ENCODE data around the gene MT1E. TPM values are rescaled to one million over a fixed set of nuclear protein-coding genes. Genes with fewer than 3 reads are reported as not detected.
"Not testable (repeated sequence)": the region's sequence is repeated elsewhere in the genome, so short reads cannot be mapped to it uniquely, and the experiment has no call there.

The MT1E gene
- total and polyA plus RNA-seq, 4 experiments from 2014 or later: 6.8 to 16.0 TPM; not detected in 2

GRCh38 chr16:56674570-56674969, 49.0 kb downstream of the MT1E start:
- not testable (repeated sequence) for DNase-seq; H3K27ac ChIP-seq (ENCODE audit: low read depth, low read length); H3K4me3 ChIP-seq (ENCODE audit: low read length in 2 of 2); H3K27me3 ChIP-seq (ENCODE audit: insufficient read depth, low read length); H3K27ac Mint-ChIP-seq; H3K9me3 ChIP-seq (ENCODE audit: control insufficient read depth in 1 of 2, low read length in 2 of 2); H3K9me3 Mint-ChIP-seq; H3K36me3 ChIP-seq (ENCODE audit: insufficient read depth, low read length); H3K36me3 Mint-ChIP-seq
- POLR2A ChIA-PET (ENCODE audit: partially characterized antibody): interaction anchor here (0.7 to 1.5 kb wide), 2 partner anchors 8 to 54 kb away, joined by 3 to 6 read pairs; partner anchors contain the start of gene MT1X
- peaks cover 13% of the 10 kb centered on the region for H3K4me1 ChIP-seq (ENCODE audit: insufficient read depth, low read length)
- peak overlapping the region in 1 of 8 donors; percentile 21 for H3K4me3 Mint-ChIP-seq
- intact Hi-C loops (cut with micrococcal nuclease): loop anchor here (1.0 kb wide), 1 partner anchor 28 kb away; no protein-coding TSS in a partner anchor
- peaks cover 9 to 14% (median 12%) of the 10 kb centered on the region in 4 donors for H3K4me1 Mint-ChIP-seq
- CTCF ChIA-PET (ENCODE audit: partially characterized antibody): interaction anchor here (1.7 to 2.2 kb wide), 2 partner anchors 27 to 73 kb away, joined by 5 to 9 read pairs; no protein-coding TSS in a partner anchor
- H3K27me3 Mint-ChIP-seq: peaks cover 14 to 33% of the 10 kb centered on the region in 2 donors

DNA sequence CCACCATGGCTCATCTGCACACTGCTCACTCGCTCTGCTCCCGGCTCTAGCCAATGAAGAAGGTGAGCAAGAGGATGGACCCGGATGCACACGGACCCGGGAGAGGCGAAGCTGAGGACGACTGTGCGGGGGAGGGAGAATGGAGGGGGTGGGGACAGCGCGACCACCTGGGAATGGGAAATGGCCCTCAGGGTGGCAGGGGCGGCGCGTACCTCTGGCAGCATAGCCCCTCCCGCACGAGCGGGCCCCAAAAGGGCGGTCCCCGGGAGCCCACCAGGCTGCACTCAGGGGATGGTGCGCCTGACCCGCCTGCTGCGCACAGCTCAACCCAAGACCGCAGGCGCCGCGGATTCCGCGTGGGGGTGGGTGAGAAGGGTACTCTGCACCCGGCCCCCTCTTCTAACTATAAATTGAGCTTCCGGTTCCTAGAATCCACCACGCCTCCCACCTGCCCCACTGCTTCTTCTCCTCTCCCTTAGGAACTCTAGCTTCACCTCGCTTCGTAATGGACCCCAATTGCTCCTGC, 50.2 kb downstream of the MT1E start:
- CTCF ChIA-PET (ENCODE audit: partially characterized antibody): interaction anchor here (0.7 to 1.7 kb wide), 5 partner anchors 13 to 99 kb away, joined by 3 to 8 read pairs (median 4); no protein-coding TSS in a partner anchor
- DNase-seq: peak in 4 of 5 donors; percentile 25 to 68 (median 40)
- POLR2A ChIA-PET (ENCODE audit: partially characterized antibody): interaction anchor here (0.6 to 1.3 kb wide), 5 partner anchors 11 to 241 kb away, joined by 3 to 4 read pairs (median 3); partner anchors contain the start of gene MT2A
- Mint-ChIP-seq H3K27me3 (peaks cover 7 to 27% of the 10 kb centered on the region in 2 donors), H3K36me3 (no peaks in the 10 kb centered on the region), H3K9me3 (no peaks in the 10 kb centered on the region), H3K4me3 (peak overlapping the region; percentile 73 to 83 (median 78)), H3K4me1 (peaks cover 7 to 13% (median 8%) of the 10 kb centered on the region in 4 donors), H3K27ac (peak overlapping the region in 5 of 7 donors; percentile 30 to 84 (median 39))
- Histone ChIP-seq H3K4me1 (ENCODE audit: insufficient read depth, low read length) (peaks cover 9% of the 10 kb centered on the region), H3K27ac (ENCODE audit: low read depth, low read length) (no peak overlapping the region), H3K36me3 (ENCODE audit: insufficient read depth, low read length) (no peaks in the 10 kb centered on the region), H3K27me3 (ENCODE audit: insufficient read depth, low read length) (no peaks in the 10 kb centered on the region), H3K4me3 (ENCODE audit: low read length in 2 of 2) (no peak overlapping the region), H3K9me3 (ENCODE audit: control insufficient read depth in 1 of 2, low read length in 2 of 2) (no peaks in the 10 kb centered on the region)
- intact Hi-C loops (cut with micrococcal nuclease): no loop called here

Other genes with a start within 250 kb of the MT1E start
- gene AMFR, start 200.2 kb upstream of the MT1E start, total RNA-seq: 10 to 100 TPM; 59.8 to 67.6 TPM
- 10 to 100 TPM; 45.7 to 61.0 TPM for gene AMFR, start 200.2 kb upstream of the MT1E start, polyA plus RNA-seq
- gene NUDT21, start 174.4 kb upstream of the MT1E start, total RNA-seq: 100 to 1,000 TPM; 109 to 110 TPM
- gene NUDT21, start 174.4 kb upstream of the MT1E start, polyA plus RNA-seq: 10 to 100 TPM; 78.3 to 98.4 TPM
- gene OGFOD1, start 174.2 kb upstream of the MT1E start, total RNA-seq: 10 to 100 TPM; 42.7 to 47.2 TPM
- 100 to 1,000 TPM; 115 to 151 TPM for gene OGFOD1, start 174.2 kb upstream of the MT1E start, polyA plus RNA-seq
- gene BBS2, start 105.8 kb upstream of the MT1E start, total RNA-seq: 10 to 100 TPM; 95.8 to 96.0 TPM
- 10 to 100 TPM; 36.6 to 39.2 TPM for gene BBS2, start 105.8 kb upstream of the MT1E start, polyA plus RNA-seq
- gene MT4, start 60.7 kb upstream of the MT1E start, total RNA-seq: not detected
- gene MT4, start 60.7 kb upstream of the MT1E start, polyA plus RNA-seq: not detected
- not detected for gene MT3, start 36.3 kb upstream of the MT1E start, total RNA-seq
- gene MT3, start 36.3 kb upstream of the MT1E start, polyA plus RNA-seq: 1 to 10 TPM in 1 of 2 donors, not detected in 1; 1.1 TPM
- gene MT2A, start 17.2 kb upstream of the MT1E start, total RNA-seq: 10 to 100 TPM; 15.8 to 17.7 TPM
- gene MT2A, start 17.2 kb upstream of the MT1E start, polyA plus RNA-seq: 100 to 1,000 TPM in 1 of 2 donors, 10 to 100 TPM in 1; 87.5 to 226 TPM
- not detected for gene MT1M, start 6.9 kb downstream of the MT1E start, total RNA-seq
- not detected for gene MT1M, start 6.9 kb downstream of the MT1E start, polyA plus RNA-seq
- not detected for gene MT1A, start 12.9 kb downstream of the MT1E start, total RNA-seq
- not detected for gene MT1A, start 12.9 kb downstream of the MT1E start, polyA plus RNA-seq
- not detected for gene MT1B, start 26.1 kb downstream of the MT1E start, total RNA-seq
- not detected for gene MT1B, start 26.1 kb downstream of the MT1E start, polyA plus RNA-seq
- 10 to 100 TPM in 1 of 2 experiments, 1 to 10 TPM in 1; 8.3 to 12.9 TPM for gene MT1F, start 32.2 kb downstream of the MT1E start, total RNA-seq
- gene MT1F, start 32.2 kb downstream of the MT1E start, polyA plus RNA-seq: 10 to 100 TPM; 12.0 to 28.9 TPM
- gene MT1G, start 42.3 kb downstream of the MT1E start, total RNA-seq: not detected
- 1 to 10 TPM in 1 of 2 donors, not detected in 1; 1.3 TPM for gene MT1G, start 42.3 kb downstream of the MT1E start, polyA plus RNA-seq
- gene MT1H, start 44.0 kb downstream of the MT1E start, total RNA-seq: under 1 TPM in 1 of 2 experiments, not detected in 1; 0.78 TPM
- not detected for gene MT1H, start 44.0 kb downstream of the MT1E start, polyA plus RNA-seq
- gene MT1X, start 56.7 kb downstream of the MT1E start, total RNA-seq: 10 to 100 TPM; 21.0 to 23.7 TPM
- gene MT1X, start 56.7 kb downstream of the MT1E start, polyA plus RNA-seq: 100 to 1,000 TPM in 1 of 2 donors, 10 to 100 TPM in 1; 76.0 to 146 TPM
- gene NUP93, start 104.3 kb downstream of the MT1E start, total RNA-seq: 10 to 100 TPM; 48.0 to 56.5 TPM
- 10 to 100 TPM; 63.1 to 73.2 TPM for gene NUP93, start 104.3 kb downstream of the MT1E start, polyA plus RNA-seq
- gene SLC12A3, start 239.4 kb downstream of the MT1E start, total RNA-seq: not detected
- gene SLC12A3, start 239.4 kb downstream of the MT1E start, polyA plus RNA-seq: not detected